GM18909 (cell line): ENCODE data around the gene GLYATL1.

Source experiments
- ATAC-seq: cut with Tn5 transposase; IDR thresholded peaks from one replicate; pipeline ENCODE4 v1.9.1; 2021; ENCODE audit warnings: mild to moderate bottlenecking; ENCODE audit not compliant: unreplicated experiment, poor library complexity

Gene GLYATL1

GRCh38 chr11:58939277-58939676 is at the start of gene GLYATL1:
Gene GLYATL1, plus strand, starts transcription at chr11:58939488. Its CDS starts 7,600 bp downstream, at chr11:58947088.
- no peak for ATAC-seq

- ATAC-seq = no peak
Measured at GRCh38 chr11:58893899-58894298, 45.4 kb upstream of the GLYATL1 start.

- no peak for ATAC-seq
Measured at GRCh38 chr11:58898106-58898505, 41.2 kb upstream of the GLYATL1 start.

- ATAC-seq = peak; percentile 69
Measured at GRCh38 chr11:58900479-58901420, 38.5 kb upstream of the GLYATL1 start.

- no peak for ATAC-seq
Measured at GRCh38 chr11:58902881-58903280, 36.4 kb upstream of the GLYATL1 start.

- no peak for ATAC-seq
Measured at GRCh38 chr11:58905011-58905720, 34.1 kb upstream of the GLYATL1 start.

- ATAC-seq = no peak
Measured at GRCh38 chr11:58905721-58906547, 33.4 kb upstream of the GLYATL1 start.

- ATAC-seq = peak; percentile 63
Measured at GRCh38 chr11:58907780-58908179, 31.5 kb upstream of the GLYATL1 start.

GRCh38 chr11:58912124-58912523 is 27.2 kb upstream of the GLYATL1 start:
- no peak for ATAC-seq

- ATAC-seq = no peak
Measured at GRCh38 chr11:58913685-58914084, 25.6 kb upstream of the GLYATL1 start.

GRCh38 chr11:58914821-58915543 is 24.3 kb upstream of the GLYATL1 start:
- ATAC-seq = no peak

GRCh38 chr11:58916637-58917036 is 22.7 kb upstream of the GLYATL1 start:
- ATAC-seq = no peak

- ATAC-seq = no peak
Measured at GRCh38 chr11:58917159-58917783, 22.0 kb upstream of the GLYATL1 start.

GRCh38 chr11:58919561-58919960 is 19.7 kb upstream of the GLYATL1 start:
- ATAC-seq = no peak

GRCh38 chr11:58919980-58920379 is 19.3 kb upstream of the GLYATL1 start:
- ATAC-seq = no peak

GRCh38 chr11:58921778-58922390 is 17.4 kb upstream of the GLYATL1 start:
- no peak for ATAC-seq

- ATAC-seq = no peak
Measured at GRCh38 chr11:58922479-58922878, 16.8 kb upstream of the GLYATL1 start.

- ATAC-seq = peak; percentile 91
Measured at GRCh38 chr11:58923300-58923788, 15.9 kb upstream of the GLYATL1 start.

GRCh38 chr11:58924230-58924629 is 15.1 kb upstream of the GLYATL1 start:
- no peak for ATAC-seq
